ENCODE data around the gene MXRA7. TPM values are rescaled to one million over a fixed set of nuclear protein-coding genes. Genes with fewer than 3 reads are reported as not detected.

The MXRA7 gene
- total RNA-seq, 1 donor from 2014 or later = 80.6 TPM

- no peak for FAIRE-seq
- TF ChIP-seq CTCF (IDR thresholded peaks at IDR 0.05; ENCODE audit: insufficient read depth, low read length, severe bottlenecking) = peak; percentile 41
- Histone ChIP-seq H3K4me3 (ENCODE audit: low read depth, low read length) (peak overlapping the region; percentile 100), H3K36me3 (ENCODE audit: control insufficient read depth, insufficient read depth, low read length) (peaks cover 9% of the 10 kb centered on the region), H3K27me3 (ENCODE audit: control insufficient read depth, insufficient read depth, low read length) (no peaks in the 10 kb centered on the region)
- no peak for DNase-seq (ENCODE audit: low read depth)
These were observed 25.8 kb upstream of the MXRA7 start for GRCh38 chr17:76736349-76737081.

- H3K36me3 ChIP-seq (ENCODE audit: control insufficient read depth, insufficient read depth, low read length) = peaks cover 9% of the 10 kb centered on the region
- no peak for FAIRE-seq
- no peak for TF ChIP-seq CTCF (IDR thresholded peaks at IDR 0.05; ENCODE audit: insufficient read depth, low read length, severe bottlenecking)
These were observed 25.0 kb upstream of the MXRA7 start for GRCh38 chr17:76735586-76736348.

GRCh38 chr17:76735006-76735405, 24.2 kb upstream of the MXRA7 start:
- peak overlapping the region; percentile 100 for H3K4me3 ChIP-seq (ENCODE audit: low read depth, low read length)
- FAIRE-seq = no peak
- no peak for TF ChIP-seq CTCF (IDR thresholded peaks at IDR 0.05; ENCODE audit: insufficient read depth, low read length, severe bottlenecking)
- H3K36me3 ChIP-seq (ENCODE audit: control insufficient read depth, insufficient read depth, low read length) = peaks cover 9% of the 10 kb centered on the region
- H3K27me3 ChIP-seq (ENCODE audit: control insufficient read depth, insufficient read depth, low read length) = no peaks in the 10 kb centered on the region
- peak; percentile 33 for DNase-seq (ENCODE audit: low read depth)

More at GRCh38 chr17:76735586-76736348, 25.0 kb upstream of the MXRA7 start:
- DNase-seq (ENCODE audit: low read depth) = no peak
- Histone ChIP-seq H3K27me3 (ENCODE audit: control insufficient read depth, insufficient read depth, low read length) (no peaks in the 10 kb centered on the region), H3K4me3 (ENCODE audit: low read depth, low read length) (peak overlapping the region; percentile 100)

- FAIRE-seq (no peak), DNase-seq (ENCODE audit: low read depth) (peak; percentile 38)
- Histone ChIP-seq H3K4me3 (ENCODE audit: low read depth, low read length) (peak overlapping the region; percentile 100), H3K36me3 (ENCODE audit: control insufficient read depth, insufficient read depth, low read length) (peaks cover 9% of the 10 kb centered on the region), H3K27me3 (ENCODE audit: control insufficient read depth, insufficient read depth, low read length) (no peaks in the 10 kb centered on the region)
- TF ChIP-seq CTCF (IDR thresholded peaks at IDR 0.05; ENCODE audit: insufficient read depth, low read length, severe bottlenecking) = no peak
These were observed 23.5 kb upstream of the MXRA7 start for GRCh38 chr17:76734080-76734840.

- no peak for TF ChIP-seq CTCF (IDR thresholded peaks at IDR 0.05; ENCODE audit: insufficient read depth, low read length, severe bottlenecking)
- FAIRE-seq = no peak
These were observed 22.8 kb upstream of the MXRA7 start for GRCh38 chr17:76733618-76733957.

More at GRCh38 chr17:76733618-76733957, 22.8 kb upstream of the MXRA7 start:
- no peaks in the 10 kb centered on the region for H3K27me3 ChIP-seq (ENCODE audit: control insufficient read depth, insufficient read depth, low read length)
- no peak overlapping the region for H3K4me3 ChIP-seq (ENCODE audit: low read depth, low read length)
- no peak for DNase-seq (ENCODE audit: low read depth)
- H3K36me3 ChIP-seq (ENCODE audit: control insufficient read depth, insufficient read depth, low read length) = peaks cover 9% of the 10 kb centered on the region

All from bronchial epithelial cell (primary cell).